HG02870 (cell line): ENCODE data around the gene POLR2L.

ENCODE experiments used
- ATAC-seq: cut with Tn5 transposase; IDR thresholded peaks from one replicate; pipeline ENCODE4 v1.9.1; 2021; ENCODE audit warnings: mild to moderate bottlenecking, moderate library complexity; ENCODE audit not compliant: unreplicated experiment

POLR2L gene

DNA sequence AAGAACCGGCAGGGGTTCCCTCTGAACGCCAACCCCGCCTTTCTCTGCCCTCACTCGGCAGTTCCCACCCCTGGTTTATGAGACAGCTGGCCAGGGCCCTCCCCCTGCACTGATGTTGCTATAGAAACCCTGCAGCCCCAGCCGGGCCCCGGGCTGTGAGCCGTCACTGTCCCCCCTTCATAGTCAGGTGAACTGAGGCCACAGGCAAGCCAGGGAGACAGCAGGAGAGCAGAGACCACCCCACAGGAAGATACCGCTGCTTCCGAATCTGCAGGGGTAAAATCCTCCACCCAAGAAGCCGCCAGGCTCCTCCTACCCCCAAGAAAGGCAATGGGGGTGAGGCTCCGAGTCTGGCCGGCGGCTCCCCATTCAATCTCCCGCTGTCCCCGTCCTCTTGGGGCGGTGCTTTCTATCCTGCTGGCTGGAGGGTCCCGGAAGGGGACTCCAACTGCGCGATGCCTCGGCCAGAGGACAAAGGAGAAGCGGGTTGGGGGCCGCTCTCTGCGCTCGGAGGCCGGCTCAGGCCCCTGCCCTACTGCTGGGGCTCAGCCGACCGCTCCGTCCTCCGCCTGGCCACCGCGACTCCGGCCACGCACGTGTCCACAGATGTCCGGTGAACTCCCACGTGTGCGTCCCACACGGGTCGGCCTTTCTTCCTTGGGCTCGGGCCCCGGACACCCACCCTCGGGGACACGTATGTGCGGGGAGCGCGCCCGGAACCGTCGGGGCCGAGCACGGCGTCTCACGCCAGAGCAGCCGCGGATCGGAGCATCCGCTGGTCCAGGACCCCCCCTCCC is 44.8 kb downstream of the POLR2L start:
- peak; percentile 48 for ATAC-seq

DNA sequence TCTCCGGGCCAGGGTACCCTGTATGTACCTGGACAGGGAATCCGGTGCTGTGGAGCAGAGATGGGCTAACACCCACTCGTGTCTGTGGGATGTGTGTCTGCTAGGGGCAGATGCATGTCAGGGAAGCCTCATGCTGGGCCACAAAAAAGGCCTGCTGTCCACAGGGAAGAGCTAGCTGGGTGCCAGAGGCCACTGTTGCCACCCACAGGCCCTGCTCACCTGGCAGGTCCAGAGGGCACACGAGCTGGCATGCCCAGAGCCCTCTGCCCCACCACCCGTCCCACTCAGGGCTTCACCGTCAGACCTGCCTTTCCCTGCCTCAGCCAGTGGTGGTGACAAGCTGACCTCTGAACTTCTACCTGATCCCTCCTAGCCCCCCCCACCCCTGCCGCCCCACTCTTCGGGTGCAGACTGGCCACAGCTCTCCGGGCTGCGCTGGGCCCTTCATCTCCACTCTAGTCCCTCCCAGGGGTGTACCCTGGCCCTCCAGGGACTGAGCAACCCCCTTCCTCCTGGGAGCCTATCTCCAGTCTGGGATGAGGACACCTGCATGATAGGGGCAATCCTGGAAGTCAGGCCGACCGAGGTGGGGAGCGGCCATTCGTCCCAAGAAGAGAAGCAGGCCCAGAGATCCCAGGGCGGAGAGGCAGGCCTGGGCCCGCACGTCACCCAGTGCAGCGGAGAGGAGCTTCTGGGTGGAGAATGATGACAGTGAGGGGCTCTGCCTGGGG is 45.6 kb downstream of the POLR2L start:
- ATAC-seq = no peak

DNA sequence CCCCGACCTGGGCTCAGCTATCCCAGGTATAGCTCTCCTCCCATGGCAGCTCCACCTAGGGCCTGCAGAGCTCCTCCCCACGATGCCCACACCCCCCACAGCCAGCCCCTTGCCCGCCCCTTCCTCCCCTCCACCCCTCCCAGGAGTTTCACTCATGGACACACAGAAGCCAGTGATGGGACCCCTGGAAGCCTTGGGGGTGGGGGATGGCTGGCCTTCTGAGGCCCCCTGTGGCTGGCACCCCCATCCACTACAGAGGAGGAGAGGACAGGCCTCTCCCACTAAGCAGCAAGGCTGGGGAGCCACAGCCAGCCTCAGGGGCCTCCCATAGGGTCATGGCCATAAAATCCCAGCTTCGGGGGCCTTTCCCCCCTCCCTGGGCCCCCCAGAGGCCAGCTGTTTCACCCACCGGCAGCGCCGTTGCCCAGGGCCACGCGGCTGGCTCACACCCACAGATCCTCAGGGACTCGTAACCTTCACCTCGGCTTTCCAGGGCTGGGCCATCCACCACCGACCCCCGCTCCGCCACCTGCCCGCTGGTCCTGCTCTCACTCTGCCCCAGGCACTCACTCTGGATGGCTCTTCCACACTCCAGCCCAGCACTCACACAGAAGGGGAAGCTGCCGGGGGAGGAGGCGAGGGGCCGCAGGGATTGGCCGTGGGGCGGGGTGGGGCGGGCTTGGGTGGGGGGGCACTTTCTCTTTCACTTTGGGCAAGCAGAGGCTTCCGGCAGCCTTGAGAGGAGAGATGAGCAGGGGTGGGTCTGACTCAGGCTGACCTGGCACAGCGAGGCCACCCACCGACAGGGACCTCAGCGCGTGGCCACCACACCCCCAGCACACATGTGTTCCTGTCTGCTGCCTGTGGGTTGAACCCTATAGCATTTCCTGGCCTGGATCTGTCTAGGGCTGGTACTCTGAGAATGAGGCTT is 46.4 kb downstream of the POLR2L start:
- ATAC-seq = no peak

DNA sequence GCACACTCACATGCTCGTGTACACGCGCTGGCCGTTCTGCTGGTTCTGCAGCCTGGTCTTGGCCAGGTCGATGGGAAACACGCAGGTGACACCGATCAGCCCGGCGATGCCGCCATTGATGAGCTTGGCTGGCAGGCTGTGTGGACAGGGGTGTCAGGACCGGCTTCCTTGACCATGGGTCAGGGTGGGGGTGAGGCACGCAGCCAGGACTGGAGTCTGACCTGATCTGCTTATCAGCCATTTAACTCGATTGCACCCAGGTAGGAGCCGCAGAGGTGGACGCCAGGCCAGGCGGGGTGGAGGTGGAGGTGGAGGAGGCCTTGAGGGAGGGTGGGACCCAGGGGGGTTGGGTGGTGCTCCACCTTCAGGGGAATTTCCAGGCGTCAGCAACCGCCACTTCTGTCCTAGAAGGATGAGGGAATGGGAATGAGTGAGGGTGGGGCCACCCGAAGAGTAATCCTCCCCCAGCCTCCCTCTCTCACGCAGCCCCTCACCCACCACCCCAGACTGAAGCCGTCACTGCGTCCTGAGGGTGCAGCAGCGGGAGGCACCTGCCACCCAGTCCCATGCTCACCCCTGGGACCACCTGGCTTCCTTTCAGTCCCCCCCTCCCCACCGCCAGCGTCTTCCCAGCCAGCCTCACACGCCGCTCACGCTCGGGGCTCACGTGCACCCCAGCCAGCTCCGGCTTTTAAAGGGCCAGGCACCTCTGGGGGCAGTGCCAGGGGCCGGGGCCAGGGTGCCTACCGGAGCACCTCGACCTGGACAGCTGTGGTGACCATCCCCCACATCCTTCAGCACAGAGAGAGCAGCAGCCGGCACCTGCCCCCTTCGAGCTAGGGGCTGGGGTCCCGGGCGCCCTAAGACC is 47.3 kb downstream of the POLR2L start:
- ATAC-seq = no peak

DNA sequence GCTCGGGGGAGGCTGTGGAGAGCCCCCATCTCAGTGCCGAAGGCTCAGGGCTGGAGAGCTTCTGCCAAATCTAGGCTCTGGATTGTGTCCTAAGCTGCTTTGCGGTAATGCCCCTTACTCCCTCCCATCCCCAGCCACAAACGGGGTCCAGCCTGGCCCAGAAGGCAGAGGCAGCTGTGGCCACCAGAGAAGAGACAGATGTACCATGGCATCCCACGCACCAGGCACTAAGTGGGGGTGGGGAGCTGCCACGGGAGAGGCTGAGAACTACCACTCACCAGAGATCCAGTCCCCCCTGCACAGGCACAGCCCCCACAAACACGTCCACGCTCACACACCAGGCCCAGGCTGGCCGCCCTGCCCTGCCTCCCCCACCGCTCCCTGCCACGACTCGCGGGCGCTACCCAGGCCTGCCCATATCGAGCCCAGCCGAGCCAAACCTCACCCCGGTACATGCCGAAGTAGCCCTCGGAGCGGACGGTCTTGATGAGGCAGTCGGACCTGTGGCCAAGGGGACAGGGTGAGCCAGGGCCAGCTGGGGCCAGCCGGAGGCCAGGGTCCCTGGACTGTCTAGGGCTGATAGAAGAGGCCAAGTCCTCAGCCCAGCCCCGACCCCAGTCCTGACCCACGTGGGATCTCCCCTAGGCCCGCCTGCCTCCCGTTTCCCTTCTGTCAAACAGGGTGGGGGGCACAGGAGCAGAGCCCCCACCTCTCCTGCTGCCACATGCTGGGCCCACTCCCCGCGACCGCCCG is 48.1 kb downstream of the POLR2L start:
- ATAC-seq = no peak

DNA sequence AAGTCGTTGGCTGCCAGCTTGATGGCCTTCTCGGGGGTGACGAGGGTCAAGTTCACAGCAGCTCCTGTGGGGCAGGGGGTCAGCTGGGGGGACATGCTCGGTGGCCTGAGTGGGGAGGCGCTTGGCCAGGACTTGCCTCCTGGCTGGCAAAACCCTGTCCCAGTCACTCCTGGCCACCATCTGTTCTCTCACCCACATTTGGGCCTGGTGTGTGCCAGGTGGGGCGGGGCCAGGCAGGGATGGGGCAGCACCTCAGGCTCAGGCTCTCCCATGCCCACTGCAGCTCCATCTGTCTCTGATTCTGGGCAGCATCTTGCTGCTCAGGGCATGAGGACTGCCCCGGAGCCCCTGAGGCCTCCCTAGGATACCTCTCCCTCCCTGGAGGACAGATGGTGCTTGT is 48.8 kb downstream of the POLR2L start:
- ATAC-seq = no peak

DNA sequence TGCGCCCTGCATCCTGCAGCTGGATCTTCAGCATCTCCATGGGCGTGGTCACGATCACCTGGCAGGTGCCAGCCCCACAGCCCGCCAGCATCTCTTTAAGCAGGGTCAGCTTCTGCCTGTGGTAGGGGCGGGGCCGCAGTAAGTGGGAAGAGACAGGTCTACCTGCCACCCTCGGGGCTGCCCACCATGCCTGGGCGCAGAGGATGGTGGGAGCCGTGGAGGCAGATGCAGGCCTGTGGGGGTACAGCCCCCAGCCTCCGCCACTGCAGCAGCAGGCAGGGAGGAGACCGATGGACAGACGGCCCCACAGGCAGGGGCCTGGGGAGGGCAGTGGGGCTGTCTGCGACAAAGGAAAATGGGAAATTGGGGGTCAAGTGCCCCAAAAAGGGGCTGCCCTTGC is 49.5 kb downstream of the POLR2L start:
- no peak for ATAC-seq

DNA sequence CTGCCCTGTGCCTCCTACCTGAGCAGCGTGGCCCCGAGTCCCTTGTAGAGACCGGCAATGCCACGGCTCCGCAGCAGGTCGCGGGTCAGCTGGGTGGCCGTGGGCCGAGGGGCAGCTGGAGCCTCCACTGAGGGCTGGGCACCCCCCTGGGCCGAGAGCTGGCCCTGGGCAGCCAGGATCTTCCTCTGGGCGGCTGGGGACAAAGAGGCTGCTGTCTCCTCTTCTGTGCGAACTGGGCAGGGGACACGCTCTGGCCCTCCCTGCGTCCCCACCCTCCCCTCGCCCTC is 49.9 kb downstream of the POLR2L start:
- no peak for ATAC-seq

DNA sequence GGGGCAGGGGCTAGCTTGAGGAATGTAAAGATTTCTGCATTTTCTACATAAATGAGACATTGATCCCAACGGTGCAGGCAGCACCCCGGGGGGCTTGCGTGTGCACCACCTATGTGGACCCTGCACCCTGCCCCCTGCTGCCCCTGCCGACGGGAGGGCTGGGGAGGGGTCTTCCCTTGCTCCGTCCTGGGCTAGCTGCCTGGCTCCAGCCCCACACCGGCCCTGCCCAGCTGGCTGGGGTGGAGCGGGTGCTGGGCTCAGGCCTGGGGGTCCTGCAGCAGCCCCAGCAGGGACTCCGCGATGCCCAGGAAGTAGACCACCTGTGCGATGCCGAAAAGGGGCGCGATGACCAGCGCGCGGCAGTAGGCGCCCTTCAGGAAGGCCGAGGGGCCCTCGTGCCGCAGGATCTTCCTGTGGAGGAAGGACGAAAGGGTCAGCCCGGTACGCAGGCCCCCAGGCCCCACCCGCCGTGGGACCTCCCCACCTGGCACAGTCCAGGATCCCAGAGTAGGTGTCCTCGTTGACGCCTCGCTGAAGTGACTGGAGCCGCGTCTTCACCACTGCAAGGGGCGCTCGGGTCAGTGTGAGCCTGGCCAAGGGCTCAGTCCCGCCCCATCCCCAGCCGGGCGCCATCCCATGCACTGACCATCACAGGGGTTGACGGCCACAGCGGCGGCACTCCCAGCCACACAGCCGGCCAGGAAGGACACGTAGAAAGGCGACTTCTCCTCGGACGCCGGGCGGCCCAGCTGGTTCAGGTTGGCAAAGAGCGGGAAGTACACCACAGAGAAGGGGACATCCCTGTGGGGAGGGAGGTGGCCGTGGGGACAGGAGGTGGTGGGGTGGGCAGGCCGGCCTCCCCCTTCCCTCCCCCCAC is 50.4 kb downstream of the POLR2L start:
- no peak for ATAC-seq

DNA sequence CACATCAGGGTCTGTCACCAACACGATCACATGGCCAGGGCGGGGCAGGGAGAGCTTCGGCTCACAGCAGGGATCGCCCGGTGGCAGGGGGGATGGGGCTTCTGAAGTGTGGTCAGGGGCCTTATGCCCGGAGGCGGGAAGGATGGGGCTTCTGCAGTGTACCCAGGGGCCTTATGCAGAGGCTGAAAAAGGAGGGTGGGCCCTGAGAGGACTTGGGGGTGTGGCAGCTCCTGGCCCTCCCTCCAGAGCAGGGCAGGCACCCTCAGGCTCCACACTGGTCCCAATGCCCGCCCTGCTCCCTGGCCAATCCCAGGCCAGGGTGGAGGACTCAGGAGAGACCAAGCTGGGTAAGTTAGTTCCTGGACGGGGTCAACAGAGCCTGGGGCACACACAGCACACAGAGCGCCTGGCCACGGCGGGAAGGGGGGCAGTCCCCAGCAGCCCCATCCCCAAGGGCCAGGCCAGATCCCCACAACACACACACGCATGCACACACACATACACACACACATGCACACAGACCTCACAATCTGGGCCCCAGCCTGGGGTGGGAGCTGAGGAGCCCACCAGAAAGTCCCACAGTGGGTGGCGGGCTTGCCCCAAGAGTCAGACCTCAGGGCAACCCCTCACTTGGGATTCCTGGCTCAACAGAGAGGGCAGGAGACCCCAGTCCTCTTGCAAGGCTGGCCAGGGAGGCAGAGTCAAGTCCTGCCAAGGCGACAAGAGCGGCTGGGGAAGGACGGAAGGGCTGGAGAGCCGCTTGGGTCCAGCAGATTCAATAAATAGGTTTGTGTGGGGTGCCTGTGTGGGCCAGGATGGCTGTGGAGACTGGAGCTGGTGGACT is 51.4 kb downstream of the POLR2L start:
- ATAC-seq = no peak

DNA sequence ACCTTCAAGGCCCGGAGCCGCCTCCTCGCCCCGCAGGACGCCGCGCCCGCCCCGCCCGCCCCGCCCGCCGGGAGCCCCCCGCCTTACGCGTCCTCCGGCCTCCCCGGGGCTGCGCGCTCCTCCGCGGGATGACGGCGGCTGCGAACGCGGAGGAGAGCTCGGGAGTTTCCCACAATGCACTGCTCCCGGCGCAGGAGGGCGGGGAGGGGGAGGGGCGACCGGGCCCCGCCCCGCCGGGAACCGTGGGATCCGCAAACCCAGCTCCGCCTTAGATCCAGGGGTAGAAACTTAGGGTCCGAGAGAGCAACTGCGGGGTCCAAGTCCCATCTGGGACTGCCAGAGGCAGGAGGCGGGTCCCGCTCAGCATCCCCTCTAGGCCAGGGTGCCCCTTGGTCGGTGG is 52.4 kb downstream of the POLR2L start, which contains the start of gene CEND1:
TSS of gene CEND1 (minus strand) at position 148 of the 400 bp plus-strand sequence. CDS start 1,514 bp downstream, outside the sequence.
- no peak for ATAC-seq
